HepG2 (cell line): ENCODE measurements around the gene UBTD1. TPM values are rescaled to one million over a fixed set of nuclear protein-coding genes. Genes with fewer than 3 reads are reported as not detected.

Source experiments
- ATAC-seq: fragments of 200-7000 bp; cut with Tn5 transposase; 3 replicates; pipeline ENCODE4 v1.9.1; 2020; ENCODE audit warnings: mild to moderate bottlenecking, moderate library complexity
- BruUV-seq: library from RNA; stranded (reverse); fragments of 400-500 nt; replicated peaks from 2 replicates; lab custom pipeline; 2021; lab: Mats Ljungman, UMichigan
- CTCF ChIA-PET: fragments of 300-600 bp; formaldehyde crosslinking; extraction: SDS; loops from one replicate; lab custom pipeline; 2021; ENCODE audit warnings: low total read pairs, inconsistent platforms, low intra/inter-chr PET ratio; lab: Yijun Ruan, JAX
- POLR2A ChIA-PET: fragments of 350-600 bp; sonication (Branson Sonifier 250); formaldehyde crosslinking; loops from one replicate; lab custom pipeline; 2020; ENCODE audit warnings: antibody characterized with exemption, inconsistent platforms; lab: Yijun Ruan, JAX
- DNase-seq: peaks from one replicate; pipeline ENCODE4 v3.0.0-alpha.2; 2015; ENCODE audit warnings: low spot score
- FAIRE-seq: peaks from 3 replicates; lab custom pipeline; 2011; peaks lifted over from hg19 to GRCh38; lab: Jason Lieb, UNC
- H2AFZ ChIP-seq: one replicate; pipeline ENCODE4 v1.6.1; 2011; ENCODE audit warnings: low read length, inconsistent platforms
- H3K27ac ChIP-seq: fragments of 300-600 bp; 3 replicates; pipeline ENCODE4 v1.8.0; 2011; ENCODE audit warnings: mixed run types, mild to moderate bottlenecking, mixed read lengths, low read length, inconsistent platforms; ENCODE audit not compliant: insufficient read depth; ENCODE audit errors: extremely low read length
- H3K27me3 ChIP-seq, 2 experiments: fragments of 200-600 bp in 1 of 2; 2 replicates in 1 of 2; 3 replicates in 1 of 2; pipeline versions ENCODE4 v1.6.0 to v1.8.0; 2011; ENCODE audit warnings: low read length in 2 of 2, mild to moderate bottlenecking in 2 of 2, moderate library complexity in 2 of 2, inconsistent platforms in 1 of 2; ENCODE audit not compliant: insufficient read depth in 2 of 2, control insufficient read depth in 1 of 2
- H3K36me3 ChIP-seq, 2 experiments: fragments of 200-600 bp in 1 of 2; replicated peaks in 1 of 2; 2 replicates in 1 of 2; 3 replicates in 1 of 2; pipeline versions ENCODE4 v1.5.1 to v1.8.0; 2011; ENCODE audit warnings: low read length in 2 of 2, inconsistent platforms in 1 of 2; ENCODE audit not compliant: insufficient read depth in 2 of 2, control insufficient read depth in 1 of 2
- H3K4me1 ChIP-seq: 2 replicates; pipeline ENCODE4 v1.5.1; 2012; ENCODE audit warnings: low read length, inconsistent platforms; ENCODE audit not compliant: insufficient read depth
- H3K4me2 ChIP-seq: 2 replicates; pipeline ENCODE4 v1.6.0; 2011; ENCODE audit warnings: low read depth, low read length, inconsistent platforms
- H3K4me3 ChIP-seq, 3 experiments: fragments of 200-600 bp in 1 of 3; sonication (generic), shearing (Covaris generic) in 1 of 3; replicated peaks in 1 of 3; 2 replicates each; pipeline ENCODE4 v1.5.1; 2011 to 2016; ENCODE audit warnings: low read length in 3 of 3, inconsistent platforms in 2 of 3, low read depth in 2 of 3, mild to moderate bottlenecking in 2 of 3, control low read depth in 1 of 3, mixed read lengths in 1 of 3; ENCODE audit not compliant: insufficient read depth in 1 of 3
- H3K79me2 ChIP-seq: one replicate; pipeline ENCODE4 v1.6.1; 2011; ENCODE audit warnings: low read length, inconsistent platforms; ENCODE audit not compliant: insufficient read depth
- H3K9ac ChIP-seq: 2 replicates; pipeline ENCODE4 v1.6.0; 2011; ENCODE audit warnings: mild to moderate bottlenecking, low read depth, low read length, inconsistent platforms; ENCODE audit not compliant: insufficient read depth
- H3K9me3 ChIP-seq: 2 replicates; pipeline ENCODE4 v1.5.1; 2012; ENCODE audit warnings: mild to moderate bottlenecking, low read length
- H4K20me1 ChIP-seq: 2 replicates; pipeline ENCODE4 v1.6.0; 2011; ENCODE audit warnings: inconsistent platforms, mild to moderate bottlenecking, low read length, moderate library complexity; ENCODE audit not compliant: insufficient read depth
- ATAD3A ChIP-seq: sonication (generic); formaldehyde crosslinking; IDR thresholded peaks from 2 replicates; pipeline ENCODE4 v1.4.0; 2020; ENCODE audit warnings: missing genetic modification reagents
- ATF7-NPFF ChIP-seq: sonication (generic); formaldehyde crosslinking; IDR thresholded peaks from 2 replicates; pipeline ENCODE4 v1.8.1; 2023; ENCODE audit warnings: mild to moderate bottlenecking, low read depth, missing genetic modification reagents, moderate library complexity
- BHLHE40 ChIP-seq: IDR thresholded peaks from 2 replicates; pipeline ENCODE4 v1.6.1; 2011; ENCODE audit warnings: low read length, improper control_type of control experiment
- CBX2 ChIP-seq, 2 experiments: fragments of 200-600 bp in 1 of 2; sonication (generic); formaldehyde crosslinking in 1 of 2; IDR thresholded peaks; 2 replicates each; pipeline versions ENCODE4 v1.7.0 to v1.8.1; 2018 to 2022; ENCODE audit warnings: low read depth in 2 of 2, low read length in 1 of 2, mild to moderate bottlenecking in 1 of 2, missing genetic modification reagents in 1 of 2
- JARID2 ChIP-seq: sonication (generic); formaldehyde crosslinking; IDR thresholded peaks from 2 replicates; pipeline ENCODE4 v1.8.1; 2023; ENCODE audit warnings: missing genetic modification reagents, inconsistent platforms; ENCODE audit not compliant: insufficient replicate concordance
- NR1H2 ChIP-seq: sonication (generic); formaldehyde crosslinking; IDR thresholded peaks from 2 replicates; pipeline ENCODE4 v1.8.1; 2022; ENCODE audit warnings: low read depth, missing genetic modification reagents, borderline replicate concordance
- PHF8 ChIP-seq: sonication (generic); formaldehyde crosslinking; IDR thresholded peaks from 2 replicates; pipeline ENCODE4 v1.5.0; 2020; ENCODE audit warnings: missing genetic modification reagents
- RCOR2 ChIP-seq: IDR thresholded peaks from 2 replicates; pipeline ENCODE4 v1.6.1; 2016; ENCODE audit warnings: missing biosample characterization, missing genetic modification reagents
- ZNF589 ChIP-seq: sonication (generic); formaldehyde crosslinking; conservative IDR thresholded peaks from 2 replicates; pipeline ENCODE4 v1.8.0; 2022; ENCODE audit warnings: mild to moderate bottlenecking, moderate library complexity, missing genetic modification reagents
- WGBS: methylation state at CpG from one replicate; pipeline ENCODE4 v1.1.6; 2017; ENCODE audit warnings: low lambda C conversion rate; 5-methylcytosine and 5-hydroxymethylcytosine counted together
- in situ Hi-C: cut with HindIII; loops from 2 replicates; pipeline ENCODE4 v1.10.0; 2017; ENCODE audit warnings: low pct_unique_long_range_greater_than_20kb; ENCODE audit not compliant: extremely low pct_ligation_motif_present
- intact Hi-C: fragments of 100-400 bp; cut with micrococcal nuclease; formaldehyde crosslinking; loops from one replicate; pipeline ENCODE4 v1.10.0; 2022; ENCODE audit not compliant: unreplicated experiment
- polyA plus RNA-seq, 8 experiments: library from polyadenylated mRNA; depleted of rRNA in 3 of 8; stranded (reverse) in 7 of 8; unstranded in 1 of 8; fragments of >200 nt; fragmentation: Illumina TruSeq in 4 of 8; extraction: Trizol in 4 of 8; gene quantifications; 2 replicates each; pipeline versions ENCODE4 v1.2.1 to v1.2.3, GENCODE V29; 2011 to 2016; ENCODE audit warnings: low read depth in 4 of 8, missing spikeins in 1 of 8, mixed read lengths in 1 of 8; ENCODE audit not compliant: insufficient read depth in 1 of 8
- total RNA-seq, 5 experiments: library from RNA; depleted of rRNA; stranded (reverse); fragments of >200 nt; fragmentation: Illumina TruSeq; extraction: Trizol; gene quantifications; 2 replicates each; pipeline ENCODE4 v1.2.3, GENCODE V29; 2016; ENCODE audit warnings: low read depth in 1 of 5
- TF ChIP-seq, protein P1 (sequence below): sonication (generic); formaldehyde crosslinking; IDR thresholded peaks from 2 replicates; pipeline ENCODE4 v1.8.1; 2023; ENCODE audit warnings: mild to moderate bottlenecking, moderate library complexity, missing genetic modification reagents
- TF ChIP-seq, protein P2 (sequence below): sonication (generic); formaldehyde crosslinking; IDR thresholded peaks from 2 replicates; pipeline ENCODE4 v1.4.0; 2020; ENCODE audit warnings: mild to moderate bottlenecking, missing genetic modification reagents, borderline replicate concordance
- TF ChIP-seq, protein P3 (sequence below): IDR thresholded peaks from 2 replicates; pipeline ENCODE4 v1.6.1; 2016; ENCODE audit warnings: low read depth, control low read depth

The UBTD1 gene
- total and polyA plus RNA-seq, 2 of the 13 experiments (the other 11 are each of a cell fraction or from before 2014, with no cell fraction given): 7.9 to 10.0 TPM

DNA sequence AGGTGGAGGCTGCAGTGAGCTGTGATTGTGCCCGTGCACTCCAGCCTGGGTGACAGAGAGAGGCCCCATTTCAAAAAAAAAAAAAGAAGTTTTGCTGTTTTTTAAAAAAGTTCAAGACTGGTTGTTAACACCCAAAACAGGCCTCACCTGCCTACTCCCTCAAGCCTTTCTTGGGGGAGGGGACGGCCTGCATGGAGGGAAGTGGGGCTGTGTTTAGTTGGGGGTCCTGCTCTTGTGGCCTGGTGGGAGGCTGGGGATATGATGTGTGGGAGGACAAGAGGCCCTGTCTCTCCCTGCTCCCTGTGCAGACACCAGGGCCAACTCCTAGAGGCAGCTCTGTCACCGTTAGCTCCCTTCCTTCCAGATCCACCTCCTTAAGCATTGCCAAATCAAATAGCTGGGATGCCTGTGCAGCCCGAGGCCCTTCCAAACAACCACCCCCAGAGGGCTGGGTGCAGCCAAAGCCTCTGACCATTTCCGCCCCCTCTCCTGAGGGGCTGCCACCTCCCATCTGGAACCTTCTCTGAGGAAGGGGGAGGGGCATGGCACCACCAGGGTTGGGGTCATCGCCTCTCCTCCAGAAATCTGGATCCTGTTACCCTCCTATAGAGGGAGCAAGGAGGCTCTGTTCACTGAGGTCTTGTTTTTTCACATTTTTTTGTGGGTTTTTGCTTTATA lies 40.9 kb downstream of the UBTD1 start:
- intact Hi-C loops (no loop called here), in situ Hi-C loops (no loop called here)
- ATAC-seq: no peak
- Histone ChIP-seq H3K27me3 (no peaks in the 10 kb centered on the region), H3K79me2 (no peaks in the 10 kb centered on the region), H3K9me3 (no peaks in the 10 kb centered on the region), H2AFZ (no peak overlapping the region), H3K4me1 (peaks cover 17% of the 10 kb centered on the region), H3K27ac (no peak overlapping the region), H3K4me2 (no peak overlapping the region), H3K4me3 (no peak overlapping the region), H4K20me1 (no peaks in the 10 kb centered on the region), H3K36me3 (no peaks in the 10 kb centered on the region), H3K9ac (no peak overlapping the region)
- POLR2A ChIA-PET: no interaction called here
- 73% methylated on average over 5 of the region's 6 CpGs for WGBS
- CTCF ChIA-PET: no interaction called here
- FAIRE-seq: no peak
- BruUV-seq: no TSS peak
- DNase-seq: no peak
- TF ChIP-seq ZNF589 (CRISPR knock-in tag) (no peak), ATF7-NPFF (CRISPR knock-in tag) (no peak), NR1H2 (no peak), JARID2 (CRISPR knock-in tag) (no peak), BHLHE40 (no peak), RCOR2 (CRISPR knock-in tag) (no peak), ATAD3A (no peak), PHF8 (CRISPR knock-in tag) (no peak), CBX2 (IDR thresholded peaks at IDR 0.05; ENCODE audit: low read depth, low read length) (no peak), CBX2 (CRISPR knock-in tag; IDR thresholded peaks at IDR 0.05; ENCODE audit: low read depth) (no peak)
- TF ChIP-seq, protein P1, sequence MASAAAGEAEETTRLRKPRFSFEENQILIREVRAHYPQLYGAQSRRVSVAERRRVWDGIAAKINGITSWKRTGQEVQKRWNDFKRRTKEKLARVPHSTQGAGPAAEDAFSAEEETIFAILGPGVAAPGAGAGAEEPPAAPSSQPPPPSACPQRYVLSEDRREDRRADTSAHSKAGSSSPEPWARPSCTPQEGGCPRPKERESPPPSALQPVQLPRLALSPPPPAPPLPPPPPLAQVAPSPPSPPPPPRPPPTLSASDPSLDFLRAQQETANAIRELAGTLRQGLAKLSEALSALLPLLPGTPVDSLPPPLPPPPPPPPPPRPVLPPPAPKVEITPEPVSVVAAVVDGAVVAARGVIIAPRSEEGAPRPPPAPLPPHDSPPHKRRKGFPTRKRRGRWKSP (CRISPR knock-in tag): no peak
- TF ChIP-seq, protein P2, sequence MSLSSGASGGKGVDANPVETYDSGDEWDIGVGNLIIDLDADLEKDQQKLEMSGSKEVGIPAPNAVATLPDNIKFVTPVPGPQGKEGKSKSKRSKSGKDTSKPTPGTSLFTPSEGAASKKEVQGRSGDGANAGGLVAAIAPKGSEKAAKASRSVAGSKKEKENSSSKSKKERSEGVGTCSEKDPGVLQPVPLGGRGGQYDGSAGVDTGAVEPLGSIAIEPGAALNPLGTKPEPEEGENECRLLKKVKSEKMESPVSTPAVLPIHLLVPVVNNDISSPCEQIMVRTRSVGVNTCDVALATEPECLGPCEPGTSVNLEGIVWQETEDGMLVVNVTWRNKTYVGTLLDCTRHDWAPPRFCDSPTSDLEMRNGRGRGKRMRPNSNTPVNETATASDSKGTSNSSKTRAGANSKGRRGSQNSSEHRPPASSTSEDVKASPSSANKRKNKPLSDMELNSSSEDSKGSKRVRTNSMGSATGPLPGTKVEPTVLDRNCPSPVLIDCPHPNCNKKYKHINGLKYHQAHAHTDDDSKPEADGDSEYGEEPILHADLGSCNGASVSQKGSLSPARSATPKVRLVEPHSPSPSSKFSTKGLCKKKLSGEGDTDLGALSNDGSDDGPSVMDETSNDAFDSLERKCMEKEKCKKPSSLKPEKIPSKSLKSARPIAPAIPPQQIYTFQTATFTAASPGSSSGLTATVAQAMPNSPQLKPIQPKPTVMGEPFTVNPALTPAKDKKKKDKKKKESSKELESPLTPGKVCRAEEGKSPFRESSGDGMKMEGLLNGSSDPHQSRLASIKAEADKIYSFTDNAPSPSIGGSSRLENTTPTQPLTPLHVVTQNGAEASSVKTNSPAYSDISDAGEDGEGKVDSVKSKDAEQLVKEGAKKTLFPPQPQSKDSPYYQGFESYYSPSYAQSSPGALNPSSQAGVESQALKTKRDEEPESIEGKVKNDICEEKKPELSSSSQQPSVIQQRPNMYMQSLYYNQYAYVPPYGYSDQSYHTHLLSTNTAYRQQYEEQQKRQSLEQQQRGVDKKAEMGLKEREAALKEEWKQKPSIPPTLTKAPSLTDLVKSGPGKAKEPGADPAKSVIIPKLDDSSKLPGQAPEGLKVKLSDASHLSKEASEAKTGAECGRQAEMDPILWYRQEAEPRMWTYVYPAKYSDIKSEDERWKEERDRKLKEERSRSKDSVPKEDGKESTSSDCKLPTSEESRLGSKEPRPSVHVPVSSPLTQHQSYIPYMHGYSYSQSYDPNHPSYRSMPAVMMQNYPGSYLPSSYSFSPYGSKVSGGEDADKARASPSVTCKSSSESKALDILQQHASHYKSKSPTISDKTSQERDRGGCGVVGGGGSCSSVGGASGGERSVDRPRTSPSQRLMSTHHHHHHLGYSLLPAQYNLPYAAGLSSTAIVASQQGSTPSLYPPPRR: no peak
- TF ChIP-seq, protein P3, sequence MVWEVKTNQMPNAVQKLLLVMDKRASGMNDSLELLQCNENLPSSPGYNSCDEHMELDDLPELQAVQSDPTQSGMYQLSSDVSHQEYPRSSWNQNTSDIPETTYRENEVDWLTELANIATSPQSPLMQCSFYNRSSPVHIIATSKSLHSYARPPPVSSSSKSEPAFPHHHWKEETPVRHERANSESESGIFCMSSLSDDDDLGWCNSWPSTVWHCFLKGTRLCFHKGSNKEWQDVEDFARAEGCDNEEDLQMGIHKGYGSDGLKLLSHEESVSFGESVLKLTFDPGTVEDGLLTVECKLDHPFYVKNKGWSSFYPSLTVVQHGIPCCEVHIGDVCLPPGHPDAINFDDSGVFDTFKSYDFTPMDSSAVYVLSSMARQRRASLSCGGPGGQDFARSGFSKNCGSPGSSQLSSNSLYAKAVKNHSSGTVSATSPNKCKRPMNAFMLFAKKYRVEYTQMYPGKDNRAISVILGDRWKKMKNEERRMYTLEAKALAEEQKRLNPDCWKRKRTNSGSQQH: no peak
